ENCODE data around the gene MAP3K12.

Gene MAP3K12

DNA sequence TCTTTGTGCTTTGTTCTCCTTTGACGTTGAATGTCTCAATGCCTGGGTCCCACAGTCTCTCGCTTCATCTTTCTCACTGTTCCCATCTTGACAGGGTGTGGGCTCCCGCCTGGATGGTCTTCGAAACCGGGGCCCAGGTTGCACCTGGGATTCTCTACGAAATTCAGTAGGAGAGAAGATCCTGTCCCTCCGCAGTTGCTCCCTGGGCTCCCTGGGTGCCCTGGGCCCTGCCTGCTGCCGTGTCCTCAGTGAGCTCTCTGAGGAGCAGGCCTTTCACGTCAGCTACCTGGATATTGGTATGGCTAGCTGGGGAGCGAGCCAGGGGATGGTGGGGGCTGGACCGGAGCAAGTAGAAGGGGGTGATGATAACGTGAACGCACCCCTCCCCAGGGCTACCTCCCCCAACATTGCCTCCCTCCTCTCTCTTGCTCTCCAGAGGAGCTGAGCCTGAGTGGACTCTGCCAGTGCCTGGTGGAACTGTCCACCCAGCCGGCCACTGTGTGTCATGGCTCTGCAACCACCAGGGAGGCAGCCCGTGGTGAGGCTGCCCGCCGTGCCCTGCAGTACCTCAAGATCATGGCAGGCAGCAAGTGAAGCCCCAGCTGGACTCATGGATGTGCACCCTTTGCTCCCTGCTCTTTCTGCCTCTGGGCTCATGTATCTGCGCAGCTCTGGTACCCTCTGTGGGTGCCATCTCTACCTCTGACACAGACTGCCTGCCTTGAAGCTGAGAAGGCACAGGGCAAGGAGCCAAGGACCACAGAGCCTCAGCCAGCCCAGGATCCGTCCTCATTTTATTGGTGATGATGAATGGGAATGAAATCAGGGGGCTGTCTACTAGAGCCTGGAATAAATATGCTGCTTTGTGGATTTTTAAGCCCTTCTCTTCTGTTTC is 6.5 kb upstream of the MAP3K12 start:
- ChIA-PET POLR2A (interaction anchor here (0.5 to 1.3 kb wide), 2 partner anchors 118 to 181 kb away, joined by 3 read pairs; no protein-coding TSS in a partner anchor), CTCF (no interaction called here)
- TF ChIP-seq LEF1 (IDR thresholded peaks at IDR 0.05; ENCODE audit: borderline replicate concordance): no peak
- TF ChIP-seq TARDBP (IDR thresholded peaks at IDR 0.05): no peak
- no peak for TF ChIP-seq FOXM1 (IDR thresholded peaks at IDR 0.05; ENCODE audit: borderline replicate concordance)
- TF ChIP-seq SUZ12 (IDR thresholded peaks at IDR 0.05): no peak
- no peak for TF ChIP-seq ELF4 (IDR thresholded peaks at IDR 0.05)
- TF ChIP-seq BHLHE40 (IDR thresholded peaks at IDR 0.05; ENCODE audit: borderline replicate concordance): no peak
- no peak for TF ChIP-seq NFRKB (IDR thresholded peaks at IDR 0.05)
- no peak for TF ChIP-seq CTBP1 (IDR thresholded peaks at IDR 0.05; ENCODE audit: borderline replicate concordance)
- TF ChIP-seq FOXA1 (IDR thresholded peaks at IDR 0.05): no peak
- TF ChIP-seq FOXK2 (IDR thresholded peaks at IDR 0.05): no peak
- no peak for TF ChIP-seq L3MBTL2 (conservative IDR thresholded peaks at IDR 0.05)
- TF ChIP-seq ZNF384 (IDR thresholded peaks at IDR 0.05): no peak
- TF ChIP-seq, protein P1, sequence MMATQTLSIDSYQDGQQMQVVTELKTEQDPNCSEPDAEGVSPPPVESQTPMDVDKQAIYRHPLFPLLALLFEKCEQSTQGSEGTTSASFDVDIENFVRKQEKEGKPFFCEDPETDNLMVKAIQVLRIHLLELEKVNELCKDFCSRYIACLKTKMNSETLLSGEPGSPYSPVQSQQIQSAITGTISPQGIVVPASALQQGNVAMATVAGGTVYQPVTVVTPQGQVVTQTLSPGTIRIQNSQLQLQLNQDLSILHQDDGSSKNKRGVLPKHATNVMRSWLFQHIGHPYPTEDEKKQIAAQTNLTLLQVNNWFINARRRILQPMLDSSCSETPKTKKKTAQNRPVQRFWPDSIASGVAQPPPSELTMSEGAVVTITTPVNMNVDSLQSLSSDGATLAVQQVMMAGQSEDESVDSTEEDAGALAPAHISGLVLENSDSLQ (IDR thresholded peaks at IDR 0.05): no peak
- DNase-seq (ENCODE audit: extremely low spot score): no peak

DNA sequence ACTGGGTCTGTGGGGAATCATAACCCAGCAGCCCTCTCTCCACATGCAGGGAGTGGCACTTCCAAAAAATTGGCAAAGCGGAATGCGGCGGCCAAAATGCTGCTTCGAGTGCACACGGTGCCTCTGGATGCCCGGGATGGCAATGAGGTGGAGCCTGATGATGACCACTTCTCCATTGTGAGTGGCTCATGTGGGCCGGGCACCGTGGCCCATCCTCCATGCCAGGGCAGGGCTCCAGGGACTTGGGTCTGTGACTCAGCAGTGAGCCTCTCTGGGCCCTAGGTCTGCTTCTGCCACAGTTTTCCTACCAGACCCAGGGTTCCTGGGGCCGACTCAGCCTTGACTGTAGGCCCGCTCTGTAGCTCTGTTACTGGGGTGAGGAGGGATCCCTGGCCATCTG is 5.8 kb upstream of the MAP3K12 start:
- DNase-seq (ENCODE audit: extremely low spot score): no peak
- TF ChIP-seq SUZ12 (IDR thresholded peaks at IDR 0.05): no peak
- TF ChIP-seq, protein P1 (IDR thresholded peaks at IDR 0.05): no peak
- no peak for TF ChIP-seq TARDBP (IDR thresholded peaks at IDR 0.05)
- no peak for TF ChIP-seq ELF4 (IDR thresholded peaks at IDR 0.05)
- no peak for TF ChIP-seq SP1 (IDR thresholded peaks at IDR 0.05)
- ChIA-PET POLR2A (interaction anchor here (1.1 to 1.3 kb wide), 2 partner anchors 124 to 180 kb away, joined by 3 read pairs; no protein-coding TSS in a partner anchor), CTCF (no interaction called here)

DNA sequence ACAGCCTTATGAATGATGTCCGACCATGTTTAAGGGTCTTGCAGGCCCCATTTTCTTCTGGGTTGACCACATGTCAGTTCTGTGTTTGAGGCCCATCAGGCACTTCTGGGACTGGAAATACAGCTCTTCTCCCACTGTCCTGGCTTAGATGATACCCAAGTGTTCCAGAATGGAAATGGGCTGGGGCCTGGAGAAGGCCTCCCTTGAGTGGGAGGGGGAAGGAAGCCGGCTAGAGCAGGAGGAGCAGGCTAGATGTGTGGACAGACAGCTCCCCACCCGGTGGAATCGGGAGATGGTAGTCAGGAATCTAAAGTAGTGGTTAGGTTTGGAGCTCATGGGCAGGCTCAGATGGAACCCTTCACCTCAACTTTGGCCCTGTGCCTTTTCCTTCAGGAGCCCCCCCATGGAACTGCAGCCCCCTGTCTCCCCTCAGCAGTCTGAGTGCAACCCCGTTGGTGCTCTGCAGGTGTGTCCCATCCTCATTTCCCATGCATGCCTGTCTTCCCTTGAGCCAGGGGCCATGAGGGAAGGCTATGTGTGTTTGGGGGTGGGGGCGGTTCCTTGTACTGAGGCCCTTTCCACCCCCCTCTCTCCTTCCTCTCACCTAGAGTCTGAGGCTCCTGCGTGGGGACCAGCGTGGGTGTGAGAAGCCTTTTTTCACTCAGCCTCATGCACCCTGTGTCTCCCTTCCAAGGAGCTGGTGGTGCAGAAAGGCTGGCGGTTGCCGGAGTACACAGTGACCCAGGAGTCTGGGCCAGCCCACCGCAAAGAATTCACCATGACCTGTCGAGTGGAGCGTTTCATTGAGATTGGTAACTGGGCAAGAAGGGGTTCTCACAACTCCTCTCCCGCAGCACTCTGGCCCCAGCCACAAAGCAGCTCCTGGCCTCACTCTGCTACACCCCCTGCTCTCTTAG is 5.0 kb upstream of the MAP3K12 start:
- no peak for TF ChIP-seq FOXK2 (IDR thresholded peaks at IDR 0.05)
- TF ChIP-seq NFRKB (IDR thresholded peaks at IDR 0.05): no peak
- TF ChIP-seq ZNF384 (IDR thresholded peaks at IDR 0.05): no peak
- TF ChIP-seq, protein P1 (IDR thresholded peaks at IDR 0.05): no peak
- no peak for TF ChIP-seq FOXM1 (IDR thresholded peaks at IDR 0.05; ENCODE audit: borderline replicate concordance)
- TF ChIP-seq ARNT (IDR thresholded peaks at IDR 0.05): no peak
- TF ChIP-seq SP1 (IDR thresholded peaks at IDR 0.05): no peak
- no peak for TF ChIP-seq LEF1 (IDR thresholded peaks at IDR 0.05; ENCODE audit: borderline replicate concordance)
- no peak for TF ChIP-seq SUZ12 (IDR thresholded peaks at IDR 0.05)
- no peak for TF ChIP-seq BHLHE40 (IDR thresholded peaks at IDR 0.05; ENCODE audit: borderline replicate concordance)
- no peak for TF ChIP-seq TARDBP (IDR thresholded peaks at IDR 0.05)
- no peak for TF ChIP-seq FOXA1 (IDR thresholded peaks at IDR 0.05)
- no peak for TF ChIP-seq L3MBTL2 (conservative IDR thresholded peaks at IDR 0.05)
- no peak for TF ChIP-seq CTBP1 (IDR thresholded peaks at IDR 0.05; ENCODE audit: borderline replicate concordance)
- TF ChIP-seq HDGF (IDR thresholded peaks at IDR 0.05; ENCODE audit: borderline replicate concordance): no peak
- TF ChIP-seq ELF4 (IDR thresholded peaks at IDR 0.05): no peak
- POLR2A ChIA-PET: interaction anchor here (1.0 to 1.1 kb wide), 2 partner anchors 123 to 169 kb away, joined by 3 read pairs; partner anchors contain the start of gene SP7

DNA sequence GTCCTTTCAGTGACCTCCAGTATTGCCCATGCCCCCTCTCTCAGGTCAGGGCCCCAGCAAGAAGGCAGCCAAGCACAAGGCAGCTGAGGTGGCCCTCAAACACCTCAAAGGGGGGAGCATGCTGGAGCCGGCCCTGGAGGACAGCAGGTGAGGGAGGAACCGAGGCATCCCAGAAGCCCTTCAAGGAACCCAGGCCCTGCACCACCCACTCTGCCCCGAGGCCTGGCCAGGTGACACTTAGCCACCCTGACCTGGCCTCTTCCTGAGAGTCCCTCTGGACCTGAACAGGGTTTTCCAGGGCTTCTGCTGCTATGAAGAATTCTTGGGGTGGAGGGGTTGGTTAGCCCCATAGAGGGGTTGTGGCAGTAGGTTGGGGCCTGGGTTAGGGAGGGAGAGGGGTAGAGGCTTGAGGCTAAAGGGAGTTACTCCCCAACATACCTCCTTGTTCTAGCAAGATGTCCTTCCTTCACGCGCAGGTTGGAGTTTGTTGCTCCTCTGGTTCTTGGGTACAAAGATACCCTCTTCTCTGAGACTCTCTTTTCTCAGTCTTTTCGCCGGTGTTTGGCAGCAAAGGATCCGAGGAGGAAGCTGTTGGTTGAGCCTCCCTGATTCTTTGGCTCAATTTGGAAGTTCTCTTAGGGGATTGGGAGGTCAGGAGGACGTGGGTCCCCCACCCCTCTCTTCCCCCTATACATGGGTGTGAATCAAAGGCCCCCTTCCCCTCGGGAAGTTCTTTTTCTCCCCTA is 3.9 kb upstream of the MAP3K12 start:
- TF ChIP-seq SP1 (IDR thresholded peaks at IDR 0.05): no peak
- TF ChIP-seq ZNF384 (IDR thresholded peaks at IDR 0.05): no peak
- TF ChIP-seq, protein P1 (IDR thresholded peaks at IDR 0.05): no peak
- TF ChIP-seq CTBP1 (IDR thresholded peaks at IDR 0.05; ENCODE audit: borderline replicate concordance): no peak
- no peak for DNase-seq (ENCODE audit: extremely low spot score)
- CTCF ChIA-PET: no interaction called here
- POLR2A ChIA-PET: interaction anchor here (1.0 to 5.8 kb wide), 2 partner anchors 168 to 181 kb away, joined by 3 to 81 read pairs; partner anchors contain the start of genes AAAS and SP7

More for the DNA sequence above, 5.0 kb upstream of the MAP3K12 start:
- CTCF ChIA-PET: interaction anchor here (0.9 kb wide), 1 partner anchor 152 kb away, joined by 3 read pairs; no protein-coding TSS in a partner anchor
- DNase-seq (ENCODE audit: extremely low spot score): no peak
